Measurements from ENCODE around the gene ZNF277.

ZNF277 gene, protein sequence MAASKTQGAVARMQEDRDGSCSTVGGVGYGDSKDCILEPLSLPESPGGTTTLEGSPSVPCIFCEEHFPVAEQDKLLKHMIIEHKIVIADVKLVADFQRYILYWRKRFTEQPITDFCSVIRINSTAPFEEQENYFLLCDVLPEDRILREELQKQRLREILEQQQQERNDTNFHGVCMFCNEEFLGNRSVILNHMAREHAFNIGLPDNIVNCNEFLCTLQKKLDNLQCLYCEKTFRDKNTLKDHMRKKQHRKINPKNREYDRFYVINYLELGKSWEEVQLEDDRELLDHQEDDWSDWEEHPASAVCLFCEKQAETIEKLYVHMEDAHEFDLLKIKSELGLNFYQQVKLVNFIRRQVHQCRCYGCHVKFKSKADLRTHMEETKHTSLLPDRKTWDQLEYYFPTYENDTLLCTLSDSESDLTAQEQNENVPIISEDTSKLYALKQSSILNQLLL

DNA sequence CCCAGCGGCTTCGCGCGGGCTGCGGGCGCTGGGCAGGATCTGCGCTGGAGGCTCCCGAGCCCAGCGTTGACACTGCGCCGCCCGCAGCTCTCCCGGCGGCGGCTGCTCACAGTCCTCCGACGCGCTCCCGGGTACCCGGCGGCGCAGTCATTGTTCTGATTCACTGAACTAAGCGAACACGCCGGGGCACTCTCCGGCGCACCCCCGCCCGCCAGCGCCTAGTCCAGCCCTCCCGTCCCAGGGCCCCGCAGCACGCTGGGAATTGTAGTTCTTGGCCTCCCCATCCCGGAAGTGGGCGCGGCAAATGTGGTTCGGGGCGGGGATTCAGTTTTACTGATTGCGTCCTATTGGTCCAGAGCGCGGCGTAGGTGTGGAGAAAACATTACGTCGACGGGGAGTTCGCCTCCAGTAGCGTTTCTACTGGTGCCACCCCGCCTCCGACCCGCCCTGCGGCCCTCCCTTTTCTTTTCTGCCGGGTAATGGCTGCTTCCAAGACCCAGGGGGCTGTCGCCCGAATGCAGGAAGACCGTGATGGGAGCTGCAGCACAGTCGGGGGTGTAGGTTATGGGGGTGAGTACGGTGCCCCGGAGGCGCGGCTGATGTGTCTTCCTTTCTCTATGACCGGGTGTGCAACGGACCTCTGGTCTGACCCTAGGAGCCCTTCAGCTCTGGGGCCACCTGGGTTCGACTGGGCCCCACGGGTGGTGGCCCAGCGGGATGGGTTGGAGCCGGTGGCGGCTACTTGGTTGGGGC, at the start of gene ZNF277, which contains the start of gene DOCK4:
Gene ZNF277 (plus strand): TSS at position 458 of the 753 bp plus-strand sequence. CDS start 22 bp downstream, at position 480.
Gene DOCK4 (minus strand): TSS at position 162 of the 753 bp plus-strand sequence. CDS start 261 bp downstream, outside the sequence.
- DNase-seq, result peak; percentile 89 to 99

DNA sequence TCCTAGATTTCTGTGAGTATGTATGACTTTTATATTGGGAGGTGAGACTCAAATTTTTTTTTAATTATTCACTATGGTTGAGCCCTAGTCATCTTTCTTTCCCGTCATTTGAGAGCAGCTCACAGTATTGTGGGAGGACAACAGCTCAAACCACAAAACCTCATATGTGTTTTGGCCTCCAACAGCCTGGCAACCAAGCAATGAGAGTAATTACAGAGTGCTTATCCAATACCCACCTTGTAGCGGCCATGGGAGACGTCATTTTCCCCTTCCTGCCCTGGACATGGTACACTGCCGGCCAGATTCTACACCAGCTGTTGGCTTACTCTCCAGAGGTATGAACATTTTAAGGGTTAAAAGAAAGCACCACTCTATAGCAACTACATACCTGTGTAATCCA, 49.4 kb upstream of the ZNF277 start:
- DNase-seq, result no peak

DNA sequence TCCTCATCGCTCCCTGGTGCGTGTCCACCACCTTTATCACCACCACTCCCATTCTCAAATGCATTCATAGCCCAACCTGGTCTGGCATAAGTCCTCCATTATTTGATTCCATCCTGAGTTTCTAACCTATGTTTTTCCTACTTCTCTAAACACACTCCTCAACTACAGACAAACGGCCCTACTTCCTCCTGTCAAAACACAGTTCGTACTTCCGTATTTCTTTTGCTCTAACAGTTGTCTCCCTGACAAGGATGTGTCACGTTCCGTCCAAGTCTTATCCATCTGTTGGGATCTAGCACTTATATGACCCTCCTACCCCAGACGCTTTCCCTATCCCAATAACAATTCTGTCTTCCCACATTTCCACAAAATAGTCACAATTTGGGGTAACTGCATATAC, 47.1 kb upstream of the ZNF277 start:
- DNase-seq, result no peak

DNA sequence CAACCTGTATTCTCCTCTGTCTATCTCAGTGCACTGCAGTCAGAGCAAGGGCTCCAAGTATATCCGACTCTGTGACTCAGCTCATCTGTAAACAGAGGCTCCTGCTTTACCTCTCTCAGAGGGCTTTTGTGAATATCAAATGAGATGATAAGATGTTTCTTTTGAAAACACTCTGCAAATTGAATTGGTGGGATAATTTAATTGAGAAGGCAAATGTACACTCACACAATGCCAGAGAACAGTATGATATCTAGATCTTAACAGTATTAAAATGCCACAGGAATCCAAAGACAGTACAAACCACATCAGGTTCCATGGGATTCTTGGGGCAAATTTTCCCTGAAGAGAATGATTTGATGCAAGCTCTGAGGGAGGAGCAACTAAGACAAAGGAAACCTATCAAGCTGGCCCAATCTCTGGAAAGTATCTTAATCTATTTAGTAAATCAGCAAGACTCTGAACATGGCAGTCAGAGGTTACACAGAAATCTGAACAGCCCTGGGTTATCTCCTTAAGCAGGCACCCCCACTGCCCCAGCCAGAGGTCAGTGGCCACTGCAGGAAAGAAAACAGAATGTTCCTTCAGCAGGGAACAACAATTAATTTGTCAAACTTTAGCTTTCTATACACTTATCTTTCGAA, 46.2 kb upstream of the ZNF277 start:
- DNase-seq, result no peak

DNA sequence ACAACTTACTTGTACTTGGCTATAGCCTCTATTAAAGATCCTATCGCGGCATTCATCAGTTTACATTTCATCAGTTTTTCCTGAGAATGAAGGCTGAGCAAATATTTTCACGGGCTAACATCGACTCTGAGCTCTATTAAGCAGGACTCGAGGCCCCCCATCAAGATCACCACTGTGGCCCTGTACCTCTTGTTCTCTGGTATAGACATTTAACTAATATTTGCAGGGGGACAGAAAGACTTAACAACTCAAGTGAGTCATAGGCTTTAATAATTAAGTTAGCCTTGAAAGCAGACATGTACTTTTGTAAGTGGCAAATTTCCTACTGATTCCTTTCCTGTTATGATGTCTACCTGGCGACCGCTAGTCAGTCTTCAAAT, 45.7 kb upstream of the ZNF277 start:
- no peak for DNase-seq

- no peak for DNase-seq
Measured at GRCh38 chr7:112161253-112162141, 45.0 kb upstream of the ZNF277 start.

GRCh38 chr7:112162142-112162766, 44.2 kb upstream of the ZNF277 start:
- DNase-seq, result no peak

- DNase-seq, result no peak
Measured at GRCh38 chr7:112162784-112163506, 43.5 kb upstream of the ZNF277 start.

GRCh38 chr7:112167147-112167546, 39.3 kb upstream of the ZNF277 start:
- DNase-seq, result peak; percentile 12 to 79

DNA sequence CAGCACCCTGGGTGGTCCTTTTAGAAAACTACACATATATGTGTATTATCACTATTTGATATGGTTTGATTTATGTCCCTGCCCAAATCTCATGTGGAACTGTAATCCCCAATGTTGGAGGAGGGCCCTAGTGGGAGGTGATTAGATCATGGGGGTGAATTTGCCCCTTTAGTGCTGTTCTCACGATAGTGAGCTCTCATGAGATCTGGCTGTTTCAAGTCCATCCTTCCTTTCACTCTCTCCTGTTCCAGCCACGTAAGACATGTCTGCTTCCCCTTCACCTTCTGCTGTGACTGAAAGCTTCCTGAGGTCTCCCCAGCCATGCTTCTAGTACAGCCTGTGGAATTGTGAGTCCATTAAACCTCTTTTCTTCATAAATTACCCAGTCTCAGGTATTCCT, 37.6 kb upstream of the ZNF277 start:
- DNase-seq, result no peak

DNA sequence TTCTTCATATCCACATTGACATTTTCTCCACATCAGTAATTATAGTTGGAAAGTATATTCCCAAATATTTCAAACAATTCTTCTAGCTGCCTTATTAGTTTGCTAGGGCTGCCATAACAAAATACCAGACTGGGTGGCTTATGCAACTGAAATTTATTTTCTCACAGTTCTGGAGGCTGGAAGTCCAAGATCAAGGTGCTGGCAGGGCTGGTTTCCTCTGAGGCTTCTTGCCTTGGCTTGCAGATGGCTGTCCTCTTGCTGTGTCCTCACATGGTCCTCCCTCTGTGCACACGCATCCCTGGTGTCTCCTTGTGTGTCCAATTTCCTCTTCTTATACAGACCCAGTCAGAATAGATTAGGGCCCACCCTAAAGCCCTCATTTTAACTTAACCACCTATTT, 34.8 kb upstream of the ZNF277 start:
- no peak for DNase-seq

DNA sequence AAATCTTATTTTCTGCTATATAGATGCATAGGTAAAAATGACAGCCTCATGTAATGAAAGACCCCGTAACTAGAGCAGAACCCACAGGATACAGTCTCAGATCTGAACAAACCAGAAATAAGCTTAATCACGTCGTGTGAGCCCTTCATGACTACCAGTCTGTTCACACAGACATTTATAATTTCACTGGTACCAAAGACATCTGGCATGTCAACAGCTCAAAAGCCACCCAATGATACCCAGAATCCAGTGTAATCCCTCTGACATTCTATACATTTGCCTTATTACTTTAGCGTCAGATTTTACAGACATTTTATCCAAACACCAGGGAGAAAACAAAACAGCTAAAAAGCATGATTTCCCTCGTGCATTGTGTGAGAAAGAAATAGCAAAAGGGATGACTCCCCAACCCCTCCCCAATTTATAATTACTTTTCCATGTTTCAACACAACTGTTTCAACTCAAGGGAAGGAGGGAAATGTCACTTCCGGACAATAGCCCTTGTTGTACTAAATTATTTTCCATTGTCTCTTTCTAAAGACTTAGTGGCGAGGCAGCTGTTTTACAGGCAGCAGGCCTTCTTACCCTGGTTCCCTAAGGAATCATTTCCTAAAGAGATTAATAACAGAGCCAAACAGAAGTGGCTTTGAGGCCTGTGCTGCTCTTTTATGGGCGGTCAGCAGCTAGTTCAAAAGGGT, 33.5 kb upstream of the ZNF277 start:
- DNase-seq, result no peak

- peak; percentile 54 for DNase-seq
Measured at GRCh38 chr7:112173568-112173905, 33.0 kb upstream of the ZNF277 start.

DNA sequence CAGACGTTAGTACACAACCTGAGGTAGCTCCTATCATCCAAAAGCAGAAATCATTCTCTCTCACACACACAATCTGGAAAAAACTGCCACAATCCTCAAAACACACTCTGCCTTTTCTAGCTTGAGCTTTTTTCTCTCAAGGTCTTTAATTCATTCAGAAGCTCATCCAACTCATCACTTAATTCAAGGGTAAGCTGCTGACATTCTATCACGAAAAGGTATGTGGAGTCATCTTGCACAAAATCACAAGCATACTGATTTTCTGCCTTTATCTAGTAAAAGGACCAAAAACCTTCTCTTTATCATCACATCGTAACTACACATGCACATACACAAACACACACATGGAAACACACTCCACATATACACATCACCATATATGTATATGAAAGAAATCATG, 32.3 kb upstream of the ZNF277 start:
- no peak for DNase-seq

GRCh38 chr7:112176241-112176640, 30.3 kb upstream of the ZNF277 start:
- no peak for DNase-seq

- DNase-seq, result no peak
Measured at GRCh38 chr7:112176693-112177415, 29.6 kb upstream of the ZNF277 start.

GRCh38 chr7:112180223-112180622, 26.3 kb upstream of the ZNF277 start:
- DNase-seq, result no peak

- no peak for DNase-seq
Measured at GRCh38 chr7:112182749-112183148, 23.7 kb upstream of the ZNF277 start.

DNA sequence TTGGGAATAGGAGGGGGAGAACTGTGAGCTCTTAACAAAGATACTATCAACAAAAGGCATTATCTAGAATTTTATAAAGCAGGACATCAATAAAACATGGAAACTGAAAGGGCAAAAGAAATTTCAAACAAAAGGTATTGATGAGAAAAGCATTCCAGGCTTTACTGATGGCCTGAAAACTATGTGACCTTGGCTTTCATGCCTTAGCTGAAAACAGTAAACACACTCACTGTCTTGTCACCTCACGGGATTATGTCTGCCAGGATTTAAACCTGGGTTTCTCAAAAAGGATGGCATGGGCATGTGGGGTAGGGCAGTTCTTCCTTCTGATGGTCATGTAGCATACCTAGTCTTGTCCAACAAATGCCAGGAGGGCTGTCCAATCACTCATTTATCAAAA, 23.2 kb upstream of the ZNF277 start:
- DNase-seq, result no peak

GRCh38 chr7:112184455-112184854, 22.0 kb upstream of the ZNF277 start:
- DNase-seq, result no peak

All from cerebellar nuclear complex (tissue), 1 donor.